ENCODE results near the gene TNFRSF1A. TPM values are rescaled to one million over a fixed set of nuclear protein-coding genes. Genes with fewer than 3 reads are reported as not detected.

TNFRSF1A gene
- total RNA-seq, 1 experiment from 2014 or later = 59.9 TPM

GRCh38 chr12:6279631-6280030, 62.2 kb downstream of the TNFRSF1A start:
- no peak for TF ChIP-seq CTCF (conservative IDR thresholded peaks at IDR 0.05)
- H3K79me1 ChIP-seq (ENCODE audit: insufficient read depth, low read depth, low read length, poor library complexity, severe bottlenecking) = no peaks in the 10 kb centered on the region
- no peak for DNase-seq
- 0 out of 2 replicates have a peak overlapping the region, but pooled peaks have one; percentile 11 for H3K14ac ChIP-seq (ENCODE audit: insufficient read depth, low read length)
- H3K27ac ChIP-seq (ENCODE audit: insufficient read length, low read depth, low read length) = no peak overlapping the region
- no peak overlapping the region for H3K4ac ChIP-seq (ENCODE audit: low read depth, low read length)
- H3K4me1 ChIP-seq (ENCODE audit: insufficient read depth, low read length) = peaks cover 11% of the 10 kb centered on the region; the same call in 1 of the 2 replicates
- Mint-ChIP-seq H3K9me3 (no peaks in the 10 kb centered on the region; a peak in 2 of 5 replicates), H3K27me3 (ENCODE audit: low read depth) (peaks cover 13% of the 10 kb centered on the region), H3K4me3 (peak overlapping the region in 1 of 2 experiments; percentile 53; a peak in 2 of 5 replicates), H3K4me1 (peaks cover 50 to 53% of the 10 kb centered on the region in 2 experiments), H3K36me3 (ENCODE audit: insufficient read depth in 1 of 3, low read depth in 3 of 3) (no peaks in the 10 kb centered on the region; a peak in 1 of 7 replicates), H3K27ac (no peak overlapping the region)
- no peak overlapping the region for H4K5ac ChIP-seq (ENCODE audit: insufficient read length, low read depth, low read length)
- no peak overlapping the region for H2BK5ac ChIP-seq (ENCODE audit: insufficient read length, low read length)
- H3K9ac ChIP-seq (ENCODE audit: extremely low read depth, insufficient read length, low read length) = no peak overlapping the region
- H3K27me3 ChIP-seq (ENCODE audit: insufficient read depth, low read length) = no peaks in the 10 kb centered on the region
- H3K23ac ChIP-seq (ENCODE audit: insufficient read length, low read depth, low read length) = no peak overlapping the region
- H3K79me2 ChIP-seq (ENCODE audit: insufficient read depth, low read length) = no peaks in the 10 kb centered on the region
- H2BK120ac ChIP-seq (ENCODE audit: low read depth, low read length, poor library complexity, severe bottlenecking) = no peak overlapping the region
- H3K18ac ChIP-seq (ENCODE audit: insufficient read length, low read depth, low read length) = no peak overlapping the region
- no peak overlapping the region for H3K4me2 ChIP-seq (ENCODE audit: insufficient read depth, insufficient read length, low read length)
- WGBS (ENCODE audit: extremely low coverage, insufficient read length, low lambda C conversion rate) = no CpG with 5 or more reads among the region's 8 CpGs
- no peak overlapping the region for H2AFZ ChIP-seq (ENCODE audit: low read length)
- H2BK20ac ChIP-seq (ENCODE audit: low read depth, low read length, poor library complexity, severe bottlenecking) = no peak overlapping the region
- H4K8ac ChIP-seq (replicated peaks; ENCODE audit: insufficient read length, low read depth, low read length) = no peak overlapping the region
- peaks cover 4% of the 10 kb centered on the region for H3K23me2 ChIP-seq (ENCODE audit: insufficient read length, low read depth, low read length, poor library complexity, severe bottlenecking)
- no peak overlapping the region for H2BK15ac ChIP-seq (ENCODE audit: low read depth, low read length)
- no peak overlapping the region for H3K56ac ChIP-seq (ENCODE audit: insufficient read length, low read depth, low read length)
- H4K91ac ChIP-seq (ENCODE audit: insufficient read length, low read depth, low read length) = no peak overlapping the region
- no peaks in the 10 kb centered on the region for H4K20me1 ChIP-seq (ENCODE audit: control insufficient read depth, insufficient read depth, insufficient read length)
- no peaks in the 10 kb centered on the region for H3K9me3 ChIP-seq (ENCODE audit: control insufficient read depth, low read depth, low read length)
- H2BK12ac ChIP-seq (ENCODE audit: insufficient read length, low read depth, low read length) = no peak overlapping the region
- H2AK5ac ChIP-seq (ENCODE audit: insufficient read length, low read length) = no peak overlapping the region
- H3T11ph ChIP-seq (ENCODE audit: low read length) = no peak overlapping the region

All from H9 (cell line).